ENCODE results near the gene DGCR2. TPM values are rescaled to one million over a fixed set of nuclear protein-coding genes. Genes with fewer than 3 reads are reported as not detected.
"Not testable (repeated sequence)": the region's sequence is repeated elsewhere in the genome, so short reads cannot be mapped to it uniquely, and the experiment has no call there.

Gene DGCR2
- total RNA-seq, 1 donor from 2014 or later = 20.6 TPM

DNA sequence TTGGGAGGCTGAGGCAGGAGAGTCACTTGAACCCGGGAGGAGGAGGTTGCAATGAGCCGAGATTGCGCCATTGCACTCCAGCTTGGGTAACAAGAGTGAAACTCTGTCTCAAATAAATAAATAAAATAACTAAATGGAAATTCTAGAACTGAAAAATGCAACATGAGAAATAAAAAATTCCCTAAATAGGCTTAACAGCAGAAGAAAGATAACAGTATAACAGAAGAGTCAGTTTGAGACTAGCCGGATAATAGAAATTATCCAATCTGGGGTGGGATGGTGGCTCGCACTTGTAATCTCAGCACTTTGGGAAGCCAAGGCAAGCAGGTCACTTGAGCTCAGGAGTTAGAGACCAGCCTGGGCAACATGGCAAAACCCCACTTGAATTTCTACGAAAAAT lies 42.2 kb upstream of the DGCR2 start:
- Histone ChIP-seq H4K20me1 (ENCODE audit: low read depth) (peaks cover 23% of the 10 kb centered on the region), H3K79me2 (ENCODE audit: low read depth) (no peaks in the 10 kb centered on the region), H3K4me2 (no peak overlapping the region), H3K9ac (no peak overlapping the region), H3K27me3 (peaks cover 98% of the 10 kb centered on the region), H2AFZ (replicated peaks) (no peak overlapping the region), H3K4me1 (peaks cover 6% of the 10 kb centered on the region), H3K27ac (no peak overlapping the region), H3K9me3 (ENCODE audit: low read depth) (no peaks in the 10 kb centered on the region), H3K4me3 (no peak overlapping the region), H3K36me3 (no peaks in the 10 kb centered on the region), H3F3A (ENCODE audit: low read depth) (peaks cover 12% of the 10 kb centered on the region)
- Mint-ChIP-seq H3K27ac (no peak overlapping the region), H3K36me3 (no peaks in the 10 kb centered on the region), H3K27me3 (ENCODE audit: insufficient read depth, low read depth) (peaks cover 35% of the 10 kb centered on the region), H3K4me1 (peaks cover 3% of the 10 kb centered on the region), H3K9me3 (peaks cover 5% of the 10 kb centered on the region), H3K4me3 (no peak overlapping the region)
- TF ChIP-seq, protein P1, sequence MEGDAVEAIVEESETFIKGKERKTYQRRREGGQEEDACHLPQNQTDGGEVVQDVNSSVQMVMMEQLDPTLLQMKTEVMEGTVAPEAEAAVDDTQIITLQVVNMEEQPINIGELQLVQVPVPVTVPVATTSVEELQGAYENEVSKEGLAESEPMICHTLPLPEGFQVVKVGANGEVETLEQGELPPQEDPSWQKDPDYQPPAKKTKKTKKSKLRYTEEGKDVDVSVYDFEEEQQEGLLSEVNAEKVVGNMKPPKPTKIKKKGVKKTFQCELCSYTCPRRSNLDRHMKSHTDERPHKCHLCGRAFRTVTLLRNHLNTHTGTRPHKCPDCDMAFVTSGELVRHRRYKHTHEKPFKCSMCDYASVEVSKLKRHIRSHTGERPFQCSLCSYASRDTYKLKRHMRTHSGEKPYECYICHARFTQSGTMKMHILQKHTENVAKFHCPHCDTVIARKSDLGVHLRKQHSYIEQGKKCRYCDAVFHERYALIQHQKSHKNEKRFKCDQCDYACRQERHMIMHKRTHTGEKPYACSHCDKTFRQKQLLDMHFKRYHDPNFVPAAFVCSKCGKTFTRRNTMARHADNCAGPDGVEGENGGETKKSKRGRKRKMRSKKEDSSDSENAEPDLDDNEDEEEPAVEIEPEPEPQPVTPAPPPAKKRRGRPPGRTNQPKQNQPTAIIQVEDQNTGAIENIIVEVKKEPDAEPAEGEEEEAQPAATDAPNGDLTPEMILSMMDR (IDR thresholded peaks at IDR 0.05) = no peak
- no peak for TF ChIP-seq EZH2 (IDR thresholded peaks at IDR 0.05)
- no peak for TF ChIP-seq EZH2phosphoT487 (IDR thresholded peaks at IDR 0.05)
- no peak for DNase-seq (ENCODE audit: low spot score)

DNA sequence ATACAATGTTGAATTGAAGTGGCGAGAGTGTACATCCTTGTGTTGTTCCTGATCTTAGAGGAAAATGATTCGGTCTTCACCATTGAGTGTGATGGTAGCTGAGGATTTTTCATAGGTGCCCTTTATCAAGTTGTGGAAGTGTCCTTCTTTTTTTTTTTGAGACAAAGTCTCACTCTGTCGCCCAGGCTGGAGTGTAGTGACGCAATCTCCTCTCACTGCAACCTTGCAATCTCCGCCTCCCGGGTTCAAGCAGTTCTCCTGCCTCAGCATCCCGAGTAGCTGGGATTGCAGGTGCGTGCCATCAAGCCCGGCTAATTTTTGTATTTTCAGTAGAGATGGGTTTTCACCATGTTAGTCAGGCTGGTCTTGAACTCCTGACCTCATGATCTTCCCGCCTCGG lies 36.4 kb upstream of the DGCR2 start:
- H3K27ac ChIP-seq; H3F3A ChIP-seq (ENCODE audit: low read depth); H3K4me3 ChIP-seq; H4K20me1 ChIP-seq (ENCODE audit: low read depth); H3K4me1 Mint-ChIP-seq; H3K27ac Mint-ChIP-seq; H3K4me3 Mint-ChIP-seq; H3K9ac ChIP-seq; H3K79me2 ChIP-seq (ENCODE audit: low read depth); H3K36me3 ChIP-seq; H2AFZ ChIP-seq (replicated peaks); H3K4me1 ChIP-seq; H3K9me3 Mint-ChIP-seq; H3K4me2 ChIP-seq; DNase-seq (ENCODE audit: low spot score); H3K9me3 ChIP-seq (ENCODE audit: low read depth); H3K36me3 Mint-ChIP-seq: not testable (repeated sequence)
- H3K27me3 ChIP-seq = peaks cover 94% of the 10 kb centered on the region
- H3K27me3 Mint-ChIP-seq (ENCODE audit: insufficient read depth, low read depth) = peaks cover 21% of the 10 kb centered on the region

DNA sequence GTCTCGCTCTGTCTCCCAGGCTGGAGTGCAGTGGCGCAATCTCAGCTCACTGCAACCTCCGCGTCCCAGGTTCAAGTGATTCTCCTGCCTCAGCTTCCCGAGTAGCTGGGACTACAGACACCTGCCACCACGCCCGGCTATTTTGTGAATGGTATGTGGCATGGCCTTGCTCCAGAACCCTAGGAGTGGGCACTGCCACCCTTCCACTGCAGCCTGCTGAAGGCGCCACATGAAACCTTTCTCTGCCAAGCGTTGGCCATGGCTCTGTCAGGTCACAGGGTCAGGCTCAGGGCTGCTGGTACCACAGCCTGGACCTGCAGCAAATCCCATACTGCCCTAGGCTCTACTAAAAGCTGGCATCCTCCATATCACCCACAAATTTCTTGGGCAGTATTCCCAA lies 33.9 kb upstream of the DGCR2 start:
- not testable (repeated sequence) for H3K9ac ChIP-seq; H3K36me3 Mint-ChIP-seq; H3K4me2 ChIP-seq; H3K4me1 Mint-ChIP-seq; H4K20me1 ChIP-seq (ENCODE audit: low read depth); H3F3A ChIP-seq (ENCODE audit: low read depth); DNase-seq (ENCODE audit: low spot score); H3K9me3 ChIP-seq (ENCODE audit: low read depth); H3K9me3 Mint-ChIP-seq; H3K27ac Mint-ChIP-seq; H2AFZ ChIP-seq (replicated peaks); H3K4me3 Mint-ChIP-seq; H3K4me1 ChIP-seq; H3K4me3 ChIP-seq; H3K27ac ChIP-seq; H3K79me2 ChIP-seq (ENCODE audit: low read depth); H3K36me3 ChIP-seq
- H3K27me3 Mint-ChIP-seq (ENCODE audit: insufficient read depth, low read depth) = peaks cover 36% of the 10 kb centered on the region
- H3K27me3 ChIP-seq = peaks cover 94% of the 10 kb centered on the region

DNA sequence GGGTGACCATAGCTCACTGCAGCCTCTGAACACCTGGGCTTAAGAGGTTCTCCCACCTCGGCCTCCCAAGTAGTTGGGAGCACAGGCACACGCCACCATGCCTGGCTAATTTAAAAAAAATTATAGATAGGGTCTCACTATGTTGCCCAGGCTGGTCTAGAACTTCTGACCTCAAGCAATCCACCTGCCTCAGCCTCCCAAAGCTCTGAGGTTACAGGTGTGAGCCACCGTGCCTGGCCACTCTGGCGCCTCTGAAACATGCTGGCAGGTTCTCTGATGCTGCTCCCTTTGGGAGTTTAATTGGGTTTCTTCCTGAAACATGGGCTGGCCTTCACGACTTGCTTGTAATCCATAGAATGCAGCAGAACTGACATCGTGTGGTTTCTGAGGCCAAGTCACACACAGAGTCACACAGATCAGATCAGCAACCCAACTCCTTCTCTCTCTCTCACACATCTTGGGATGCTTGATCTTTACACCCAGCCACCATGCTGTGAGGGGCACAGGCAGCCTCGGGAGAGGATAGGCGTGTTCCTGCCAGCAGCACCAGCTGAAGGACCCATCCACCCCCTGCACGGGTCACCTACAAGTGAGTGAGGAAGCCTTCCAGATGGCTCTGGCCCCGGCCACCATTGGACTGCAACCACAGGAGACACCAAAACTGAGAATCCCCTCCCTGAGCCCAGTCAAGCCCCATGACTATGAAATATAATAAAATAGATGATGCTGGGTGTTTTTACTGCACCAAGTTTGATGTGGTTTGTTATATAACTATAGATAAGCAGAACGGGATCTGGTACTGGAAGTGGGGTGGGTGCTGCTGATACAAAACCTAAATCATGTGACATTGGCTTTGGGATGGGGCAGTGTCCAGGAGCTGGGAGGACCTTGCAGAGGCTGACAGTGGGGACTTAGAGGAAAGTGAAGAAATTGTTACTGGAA lies 31.0 kb upstream of the DGCR2 start:
- H3K4me1 ChIP-seq = no peaks in the 10 kb centered on the region
- DNase-seq (ENCODE audit: low spot score) = no peak
- no peak overlapping the region for H3K4me2 ChIP-seq
- no peak overlapping the region for H3K27ac ChIP-seq
- no peak overlapping the region for H2AFZ ChIP-seq (replicated peaks)
- H3K4me1 Mint-ChIP-seq = peaks cover 4% of the 10 kb centered on the region
- H3K9me3 ChIP-seq (ENCODE audit: low read depth) = no peaks in the 10 kb centered on the region
- H3K9ac ChIP-seq = no peak overlapping the region
- peaks cover 50% of the 10 kb centered on the region for H3K27me3 Mint-ChIP-seq (ENCODE audit: insufficient read depth, low read depth)
- H3K4me3 Mint-ChIP-seq = no peak overlapping the region
- no peaks in the 10 kb centered on the region for H3K79me2 ChIP-seq (ENCODE audit: low read depth)
- H3K27ac Mint-ChIP-seq = no peak overlapping the region
- H4K20me1 ChIP-seq (ENCODE audit: low read depth) = peaks cover 10% of the 10 kb centered on the region
- H3K36me3 ChIP-seq = no peaks in the 10 kb centered on the region
- H3K9me3 Mint-ChIP-seq = peaks cover 11% of the 10 kb centered on the region
- TF ChIP-seq EZH2 (IDR thresholded peaks at IDR 0.05) = no peak
- TF ChIP-seq, protein P1 (IDR thresholded peaks at IDR 0.05) = no peak
- no peak for TF ChIP-seq EZH2phosphoT487 (IDR thresholded peaks at IDR 0.05)
- H3K27me3 ChIP-seq = peaks cover 96% of the 10 kb centered on the region
- H3F3A ChIP-seq (ENCODE audit: low read depth) = peaks cover 7% of the 10 kb centered on the region
- no peak overlapping the region for H3K4me3 ChIP-seq
- H3K36me3 Mint-ChIP-seq = peaks cover 4% of the 10 kb centered on the region
